ENCODE results near the gene ITPKB.
A peak's percentile ranks its signal among the peaks of the same experiment; 100 is the strongest.
"Not testable (repeated sequence)": the region's sequence is repeated elsewhere in the genome, so short reads cannot be mapped to it uniquely, and the experiment has no call there.

ITPKB gene

GRCh38 chr1:226615876-226616275 is 123.2 kb downstream of the ITPKB start:
- no peak for DNase-seq

- not testable (repeated sequence) for DNase-seq
These were observed 127.1 kb downstream of the ITPKB start for GRCh38 chr1:226611980-226612379.

GRCh38 chr1:226611301-226611700 is 127.8 kb downstream of the ITPKB start:
- DNase-seq = no peak

- no peak for DNase-seq
These were observed 128.4 kb downstream of the ITPKB start for GRCh38 chr1:226610671-226611070.

- DNase-seq = no peak
These were observed 129.1 kb downstream of the ITPKB start for GRCh38 chr1:226609836-226610455.

GRCh38 chr1:226608699-226609505 is 130.2 kb downstream of the ITPKB start:
- DNase-seq = peak; percentile 57 to 60

- no peak for DNase-seq
These were observed 131.3 kb downstream of the ITPKB start for GRCh38 chr1:226607821-226608220.

GRCh38 chr1:226607268-226607660 is 131.8 kb downstream of the ITPKB start:
- DNase-seq = no peak

- no peak for DNase-seq
These were observed 132.5 kb downstream of the ITPKB start for GRCh38 chr1:226606311-226607267.

GRCh38 chr1:226605318-226605950 is 133.6 kb downstream of the ITPKB start:
- no peak for DNase-seq

- no peak for DNase-seq
These were observed 134.3 kb downstream of the ITPKB start for GRCh38 chr1:226604560-226605317.

- no peak for DNase-seq
These were observed 135.1 kb downstream of the ITPKB start for GRCh38 chr1:226603858-226604559.

GRCh38 chr1:226603022-226603857 is 135.8 kb downstream of the ITPKB start:
- DNase-seq = no peak

GRCh38 chr1:226602186-226603021 is 136.7 kb downstream of the ITPKB start:
- no peak for DNase-seq

- DNase-seq = no peak
These were observed 137.6 kb downstream of the ITPKB start for GRCh38 chr1:226601456-226601855.

- DNase-seq = no peak
These were observed 138.8 kb downstream of the ITPKB start for GRCh38 chr1:226600254-226600653.

GRCh38 chr1:226599636-226600238 is 139.3 kb downstream of the ITPKB start:
- no peak for DNase-seq

- DNase-seq = not testable (repeated sequence)
These were observed 140.1 kb downstream of the ITPKB start for GRCh38 chr1:226598955-226599354.

GRCh38 chr1:226598455-226598849 is 140.6 kb downstream of the ITPKB start:
- DNase-seq = no peak

All from activated CD4-positive, alpha-beta T cell treated with anti-CD3 and anti-CD28 coated beads for 4 hours (primary cell).